Spleen (tissue), 7 donors: ENCODE measurements around the gene ATP5F1D.

Experiments
- CTCF ChIP-seq, 11 experiments: fragments of 200-600 bp in 7 of 11; fragments of 450-650 bp in 4 of 11; sonication (generic) in 4 of 11; IDR thresholded peaks in 8 of 11; conservative IDR thresholded peaks in 3 of 11; 1 replicate in 7 of 11; 2 replicates in 4 of 11; pipeline versions ENCODE4 v1.4.0 to v1.8.0; 2016 to 2021; ENCODE audit warnings: antibody characterized with exemption in 11 of 11, inconsistent platforms in 4 of 11, mild to moderate bottlenecking in 1 of 11
- POLR2A ChIP-seq, 3 donors: fragments of 450-650 bp; IDR thresholded peaks; one replicate each; pipeline ENCODE4 v1.5.1; 2017; ENCODE audit warnings: antibody characterized with exemption in 3 of 3, mild to moderate bottlenecking in 1 of 3
- donor health status: DM: no; HTN: no; CAD: no; lungs with moderate emphysema.
- donor health status: DM: no; HTN: no; CAD: no.
- donor health status: DM: no; HTN: no; CAD: no.

- TF ChIP-seq CTCF (IDR thresholded peaks at IDR 0.05 in 8 of 11, conservative IDR thresholded peaks at IDR 0.05 in 3 of 11) (no peak), POLR2A (IDR thresholded peaks at IDR 0.05) (no peak)
These were observed 29.9 kb upstream of the ATP5F1D start for GRCh38 chr19:1211494-1212234.
